OCI-LY3 (cell line): ENCODE results near the gene TEFM.

Source experiments
- CTCF ChIP-seq: fragments of 200-600, 300-600 bp; sonication (generic); IDR thresholded peaks from 2 replicates; pipeline ENCODE4 v1.5.1; 2014; ENCODE audit warnings: antibody characterized with exemption, low read length, low read depth
- EZH2phosphoT487 ChIP-seq: fragments of 200-600 bp; shearing (Covaris generic); IDR thresholded peaks from 2 replicates; pipeline ENCODE4 v1.6.1; 2018; ENCODE audit warnings: antibody characterized with exemption, mixed run types, low read depth

GRCh38 chr17:30952638-30953393, 46.8 kb upstream of the TEFM start:
- no peak for TF ChIP-seq CTCF
- no peak for TF ChIP-seq EZH2phosphoT487
